Measurements from ENCODE around the gene NUDT17. TPM values are rescaled to one million over a fixed set of nuclear protein-coding genes. Genes with fewer than 3 reads are reported as not detected.

NUDT17 gene
- total and polyA plus RNA-seq, 9 of the 15 experiments (the other 6 are each of a cell fraction or from before 2014, with no cell fraction given), result 2.1 to 10.0 (median 6.1) TPM

GRCh38 chr1:145891587-145892485 is 46.4 kb downstream of the NUDT17 start (continued):
- peak; percentile 79 for TF ChIP-seq DEAF1 (CRISPR knock-in tag; IDR thresholded peaks at IDR 0.05)
- TF ChIP-seq POLR2AphosphoS2 (IDR thresholded peaks at IDR 0.05; ENCODE audit: low read length), result no peak
- no peak for TF ChIP-seq NR4A1 (CRISPR knock-in tag; IDR thresholded peaks at IDR 0.05)
- TF ChIP-seq NR4A1 (tag; IDR thresholded peaks at IDR 0.05), result no peak
- no peak for TF ChIP-seq E2F5 (CRISPR knock-in tag; IDR thresholded peaks at IDR 0.05)
- TF ChIP-seq PATZ1 (CRISPR knock-in tag; IDR thresholded peaks at IDR 0.05; ENCODE audit: borderline replicate concordance), result no peak
- TF ChIP-seq HBP1 (CRISPR knock-in tag; IDR thresholded peaks at IDR 0.05), result no peak
- no peak for TF ChIP-seq POLR2G (IDR thresholded peaks at IDR 0.05; ENCODE audit: low read depth, low read length)
- no peak for TF ChIP-seq ARNT (IDR thresholded peaks at IDR 0.05)
- TF ChIP-seq TSHZ1 (CRISPR knock-in tag; IDR thresholded peaks at IDR 0.05), result no peak
- TF ChIP-seq SREBF1 (IDR thresholded peaks at IDR 0.05; ENCODE audit: borderline replicate concordance, low read depth, low read length), result no peak
- TF ChIP-seq POLR2AphosphoS5 (IDR thresholded peaks at IDR 0.05; ENCODE audit: control insufficient read depth, insufficient read depth, low read depth, low read length), result no peak
- TF ChIP-seq PKNOX1 (IDR thresholded peaks at IDR 0.05), result no peak
- TF ChIP-seq ZNF695 (CRISPR knock-in tag; IDR thresholded peaks at IDR 0.05), result no peak
- no peak for TF ChIP-seq BACH1 (tag; IDR thresholded peaks at IDR 0.05)
- TF ChIP-seq L3MBTL2 (IDR thresholded peaks at IDR 0.05), result no peak; the same call in 1 of the 2 replicates
